HepG2 (cell line): ENCODE results near the gene TP53TG5. TPM values are rescaled to one million over a fixed set of nuclear protein-coding genes. Genes with fewer than 3 reads are reported as not detected.

Source experiments
- AGO2 ChIP-seq: fragments of 200-400 bp; formaldehyde crosslinking; optimal IDR thresholded peaks from 2 replicates; pipeline ENCODE3; 2017; ENCODE audit warnings: mild to moderate bottlenecking, low read depth, low read length, moderate library complexity
- MED1 ChIP-seq: sonication (generic); formaldehyde crosslinking; IDR thresholded peaks from 2 replicates; pipeline ENCODE4 v1.4.0; 2020; ENCODE audit warnings: missing genetic modification reagents
- RBAK ChIP-seq: sonication (generic); formaldehyde crosslinking; IDR thresholded peaks from 2 replicates; pipeline ENCODE4 v1.5.1; 2020; ENCODE audit warnings: mild to moderate bottlenecking, missing genetic modification reagents
- XRCC5 ChIP-seq: fragments of 200-400 bp; formaldehyde crosslinking; optimal IDR thresholded peaks from 2 replicates; pipeline ENCODE3; 2017; ENCODE audit warnings: mild to moderate bottlenecking, low read length
- ZFP37 ChIP-seq: sonication (generic); formaldehyde crosslinking; IDR thresholded peaks from 2 replicates; pipeline ENCODE4 v1.4.0; 2020; ENCODE audit warnings: missing genetic modification reagents, borderline replicate concordance
- ZNF264 ChIP-seq: sonication (generic); formaldehyde crosslinking; IDR thresholded peaks from 2 replicates; pipeline ENCODE4 v1.4.0; 2020; ENCODE audit warnings: missing genetic modification reagents
- ZNF549 ChIP-seq: sonication (generic); formaldehyde crosslinking; IDR thresholded peaks from 2 replicates; pipeline ENCODE4 v1.5.0; 2020; ENCODE audit warnings: missing genetic modification reagents
- polyA plus RNA-seq, 8 experiments: library from polyadenylated mRNA; depleted of rRNA in 3 of 8; stranded (reverse) in 7 of 8; unstranded in 1 of 8; fragments of >200 nt; fragmentation: Illumina TruSeq in 4 of 8; extraction: Trizol in 4 of 8; gene quantifications; 2 replicates each; pipeline versions ENCODE4 v1.2.1 to v1.2.3, GENCODE V29; 2011 to 2016; ENCODE audit warnings: low read depth in 4 of 8, missing spikeins in 1 of 8, mixed read lengths in 1 of 8; ENCODE audit not compliant: insufficient read depth in 1 of 8
- total RNA-seq, 5 experiments: library from RNA; depleted of rRNA; stranded (reverse); fragments of >200 nt; fragmentation: Illumina TruSeq; extraction: Trizol; gene quantifications; 2 replicates each; pipeline ENCODE4 v1.2.3, GENCODE V29; 2016; ENCODE audit warnings: low read depth in 1 of 5
- TF ChIP-seq, protein P1 (sequence below): sonication (generic); formaldehyde crosslinking; IDR thresholded peaks from 2 replicates; pipeline ENCODE4 v1.9.0; 2021; ENCODE audit warnings: missing genetic modification reagents, borderline replicate concordance
- TF ChIP-seq, protein P2 (sequence below): sonication (generic); formaldehyde crosslinking; IDR thresholded peaks from 2 replicates; pipeline ENCODE4 v1.5.1; 2020; ENCODE audit warnings: missing genetic modification reagents, mild to moderate bottlenecking, borderline replicate concordance
- TF ChIP-seq, protein P3 (sequence below): sonication (generic); formaldehyde crosslinking; IDR thresholded peaks from 2 replicates; pipeline ENCODE4 v1.5.0; 2020; ENCODE audit warnings: mild to moderate bottlenecking, missing genetic modification reagents, borderline replicate concordance
- TF ChIP-seq, protein P4 (sequence below): sonication (generic); formaldehyde crosslinking; IDR thresholded peaks from 2 replicates; pipeline ENCODE4 v1.4.0; 2020; ENCODE audit warnings: mild to moderate bottlenecking, missing genetic modification reagents

The TP53TG5 gene
- total and polyA plus RNA-seq, 2 of the 13 experiments (the other 11 are each of a cell fraction or from before 2014, with no cell fraction given): 0.11 TPM; not detected in 1

DNA sequence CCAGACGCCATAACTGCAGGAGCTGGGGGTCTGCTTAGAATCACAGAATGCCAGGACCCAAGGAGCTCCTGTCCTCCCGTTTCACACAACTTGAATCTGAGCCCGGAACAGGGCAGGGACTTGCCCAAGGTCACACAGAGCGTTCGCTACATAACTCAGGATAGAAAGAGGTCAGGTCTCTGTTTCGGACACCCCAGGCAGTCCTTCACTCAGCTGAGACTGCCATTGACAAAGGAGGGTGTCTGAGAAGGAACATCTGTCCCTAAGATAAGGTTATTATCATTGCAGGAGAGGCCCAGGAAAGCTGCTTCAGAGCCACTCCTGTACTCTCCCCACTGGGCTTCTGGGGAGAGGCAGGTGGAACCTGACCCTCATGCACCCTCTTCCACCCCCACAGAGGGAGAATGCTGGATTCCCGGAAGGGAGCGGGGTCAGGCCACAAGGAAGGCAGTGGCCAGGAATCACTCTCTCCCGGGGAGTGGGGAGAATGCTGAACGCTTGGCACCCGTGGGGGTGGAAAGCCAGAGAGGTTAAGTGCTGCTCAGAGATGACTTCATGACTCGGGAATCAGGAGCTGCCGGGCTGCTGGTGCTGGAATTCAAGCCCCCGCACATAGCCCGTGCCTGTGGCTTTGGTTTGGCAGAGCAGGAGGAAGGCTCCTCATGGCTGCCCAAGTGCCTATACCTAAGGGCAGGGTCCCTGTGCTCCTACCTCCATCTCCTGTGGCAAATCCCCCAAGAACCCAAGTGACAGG lies 40.6 kb downstream of the TP53TG5 start (continued):
- peak; percentile 51 for TF ChIP-seq AGO2
- no peak for TF ChIP-seq XRCC5
- TF ChIP-seq, protein P1, sequence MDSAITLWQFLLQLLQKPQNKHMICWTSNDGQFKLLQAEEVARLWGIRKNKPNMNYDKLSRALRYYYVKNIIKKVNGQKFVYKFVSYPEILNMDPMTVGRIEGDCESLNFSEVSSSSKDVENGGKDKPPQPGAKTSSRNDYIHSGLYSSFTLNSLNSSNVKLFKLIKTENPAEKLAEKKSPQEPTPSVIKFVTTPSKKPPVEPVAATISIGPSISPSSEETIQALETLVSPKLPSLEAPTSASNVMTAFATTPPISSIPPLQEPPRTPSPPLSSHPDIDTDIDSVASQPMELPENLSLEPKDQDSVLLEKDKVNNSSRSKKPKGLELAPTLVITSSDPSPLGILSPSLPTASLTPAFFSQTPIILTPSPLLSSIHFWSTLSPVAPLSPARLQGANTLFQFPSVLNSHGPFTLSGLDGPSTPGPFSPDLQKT: no peak
- no peak for TF ChIP-seq ZNF264 (CRISPR knock-in tag)
- 0 out of 2 replicates have a peak, but pooled peaks have one; percentile 42 for TF ChIP-seq RBAK (CRISPR knock-in tag)
- TF ChIP-seq, protein P2, sequence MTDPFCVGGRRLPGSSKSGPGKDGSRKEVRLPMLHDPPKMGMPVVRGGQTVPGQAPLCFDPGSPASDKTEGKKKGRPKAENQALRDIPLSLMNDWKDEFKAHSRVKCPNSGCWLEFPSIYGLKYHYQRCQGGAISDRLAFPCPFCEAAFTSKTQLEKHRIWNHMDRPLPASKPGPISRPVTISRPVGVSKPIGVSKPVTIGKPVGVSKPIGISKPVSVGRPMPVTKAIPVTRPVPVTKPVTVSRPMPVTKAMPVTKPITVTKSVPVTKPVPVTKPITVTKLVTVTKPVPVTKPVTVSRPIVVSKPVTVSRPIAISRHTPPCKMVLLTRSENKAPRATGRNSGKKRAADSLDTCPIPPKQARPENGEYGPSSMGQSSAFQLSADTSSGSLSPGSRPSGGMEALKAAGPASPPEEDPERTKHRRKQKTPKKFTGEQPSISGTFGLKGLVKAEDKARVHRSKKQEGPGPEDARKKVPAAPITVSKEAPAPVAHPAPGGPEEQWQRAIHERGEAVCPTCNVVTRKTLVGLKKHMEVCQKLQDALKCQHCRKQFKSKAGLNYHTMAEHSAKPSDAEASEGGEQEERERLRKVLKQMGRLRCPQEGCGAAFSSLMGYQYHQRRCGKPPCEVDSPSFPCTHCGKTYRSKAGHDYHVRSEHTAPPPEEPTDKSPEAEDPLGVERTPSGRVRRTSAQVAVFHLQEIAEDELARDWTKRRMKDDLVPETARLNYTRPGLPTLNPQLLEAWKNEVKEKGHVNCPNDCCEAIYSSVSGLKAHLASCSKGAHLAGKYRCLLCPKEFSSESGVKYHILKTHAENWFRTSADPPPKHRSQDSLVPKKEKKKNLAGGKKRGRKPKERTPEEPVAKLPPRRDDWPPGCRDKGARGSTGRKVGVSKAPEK (CRISPR knock-in tag): 0 out of 2 replicates have a peak, but pooled peaks have one; percentile 66
- no peak for TF ChIP-seq MED1
- TF ChIP-seq ZNF549: no peak
- TF ChIP-seq ZFP37 (CRISPR knock-in tag): no peak
- TF ChIP-seq, protein P3, sequence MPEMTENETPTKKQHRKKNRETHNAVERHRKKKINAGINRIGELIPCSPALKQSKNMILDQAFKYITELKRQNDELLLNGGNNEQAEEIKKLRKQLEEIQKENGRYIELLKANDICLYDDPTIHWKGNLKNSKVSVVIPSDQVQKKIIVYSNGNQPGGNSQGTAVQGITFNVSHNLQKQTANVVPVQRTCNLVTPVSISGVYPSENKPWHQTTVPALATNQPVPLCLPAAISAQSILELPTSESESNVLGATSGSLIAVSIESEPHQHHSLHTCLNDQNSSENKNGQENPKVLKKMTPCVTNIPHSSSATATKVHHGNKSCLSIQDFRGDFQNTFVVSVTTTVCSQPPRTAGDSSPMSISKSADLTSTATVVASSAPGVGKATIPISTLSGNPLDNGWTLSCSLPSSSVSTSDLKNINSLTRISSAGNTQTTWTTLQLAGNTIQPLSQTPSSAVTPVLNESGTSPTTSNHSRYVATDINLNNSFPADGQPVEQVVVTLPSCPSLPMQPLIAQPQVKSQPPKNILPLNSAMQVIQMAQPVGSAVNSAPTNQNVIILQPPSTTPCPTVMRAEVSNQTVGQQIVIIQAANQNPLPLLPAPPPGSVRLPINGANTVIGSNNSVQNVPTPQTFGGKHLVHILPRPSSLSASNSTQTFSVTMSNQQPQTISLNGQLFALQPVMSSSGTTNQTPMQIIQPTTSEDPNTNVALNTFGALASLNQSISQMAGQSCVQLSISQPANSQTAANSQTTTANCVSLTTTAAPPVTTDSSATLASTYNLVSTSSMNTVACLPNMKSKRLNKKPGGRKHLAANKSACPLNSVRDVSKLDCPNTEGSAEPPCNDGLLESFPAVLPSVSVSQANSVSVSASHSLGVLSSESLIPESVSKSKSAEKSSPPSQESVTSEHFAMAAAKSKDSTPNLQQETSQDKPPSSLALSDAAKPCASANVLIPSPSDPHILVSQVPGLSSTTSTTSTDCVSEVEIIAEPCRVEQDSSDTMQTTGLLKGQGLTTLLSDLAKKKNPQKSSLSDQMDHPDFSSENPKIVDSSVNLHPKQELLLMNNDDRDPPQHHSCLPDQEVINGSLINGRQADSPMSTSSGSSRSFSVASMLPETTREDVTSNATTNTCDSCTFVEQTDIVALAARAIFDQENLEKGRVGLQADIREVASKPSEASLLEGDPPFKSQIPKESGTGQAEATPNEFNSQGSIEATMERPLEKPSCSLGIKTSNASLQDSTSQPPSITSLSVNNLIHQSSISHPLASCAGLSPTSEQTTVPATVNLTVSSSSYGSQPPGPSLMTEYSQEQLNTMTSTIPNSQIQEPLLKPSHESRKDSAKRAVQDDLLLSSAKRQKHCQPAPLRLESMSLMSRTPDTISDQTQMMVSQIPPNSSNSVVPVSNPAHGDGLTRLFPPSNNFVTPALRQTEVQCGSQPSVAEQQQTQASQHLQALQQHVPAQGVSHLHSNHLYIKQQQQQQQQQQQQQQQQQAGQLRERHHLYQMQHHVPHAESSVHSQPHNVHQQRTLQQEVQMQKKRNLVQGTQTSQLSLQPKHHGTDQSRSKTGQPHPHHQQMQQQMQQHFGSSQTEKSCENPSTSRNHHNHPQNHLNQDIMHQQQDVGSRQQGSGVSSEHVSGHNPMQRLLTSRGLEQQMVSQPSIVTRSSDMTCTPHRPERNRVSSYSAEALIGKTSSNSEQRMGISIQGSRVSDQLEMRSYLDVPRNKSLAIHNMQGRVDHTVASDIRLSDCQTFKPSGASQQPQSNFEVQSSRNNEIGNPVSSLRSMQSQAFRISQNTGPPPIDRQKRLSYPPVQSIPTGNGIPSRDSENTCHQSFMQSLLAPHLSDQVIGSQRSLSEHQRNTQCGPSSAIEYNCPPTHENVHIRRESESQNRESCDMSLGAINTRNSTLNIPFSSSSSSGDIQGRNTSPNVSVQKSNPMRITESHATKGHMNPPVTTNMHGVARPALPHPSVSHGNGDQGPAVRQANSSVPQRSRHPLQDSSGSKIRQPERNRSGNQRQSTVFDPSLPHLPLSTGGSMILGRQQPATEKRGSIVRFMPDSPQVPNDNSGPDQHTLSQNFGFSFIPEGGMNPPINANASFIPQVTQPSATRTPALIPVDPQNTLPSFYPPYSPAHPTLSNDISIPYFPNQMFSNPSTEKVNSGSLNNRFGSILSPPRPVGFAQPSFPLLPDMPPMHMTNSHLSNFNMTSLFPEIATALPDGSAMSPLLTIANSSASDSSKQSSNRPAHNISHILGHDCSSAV (CRISPR knock-in tag): no peak
- TF ChIP-seq, protein P4, sequence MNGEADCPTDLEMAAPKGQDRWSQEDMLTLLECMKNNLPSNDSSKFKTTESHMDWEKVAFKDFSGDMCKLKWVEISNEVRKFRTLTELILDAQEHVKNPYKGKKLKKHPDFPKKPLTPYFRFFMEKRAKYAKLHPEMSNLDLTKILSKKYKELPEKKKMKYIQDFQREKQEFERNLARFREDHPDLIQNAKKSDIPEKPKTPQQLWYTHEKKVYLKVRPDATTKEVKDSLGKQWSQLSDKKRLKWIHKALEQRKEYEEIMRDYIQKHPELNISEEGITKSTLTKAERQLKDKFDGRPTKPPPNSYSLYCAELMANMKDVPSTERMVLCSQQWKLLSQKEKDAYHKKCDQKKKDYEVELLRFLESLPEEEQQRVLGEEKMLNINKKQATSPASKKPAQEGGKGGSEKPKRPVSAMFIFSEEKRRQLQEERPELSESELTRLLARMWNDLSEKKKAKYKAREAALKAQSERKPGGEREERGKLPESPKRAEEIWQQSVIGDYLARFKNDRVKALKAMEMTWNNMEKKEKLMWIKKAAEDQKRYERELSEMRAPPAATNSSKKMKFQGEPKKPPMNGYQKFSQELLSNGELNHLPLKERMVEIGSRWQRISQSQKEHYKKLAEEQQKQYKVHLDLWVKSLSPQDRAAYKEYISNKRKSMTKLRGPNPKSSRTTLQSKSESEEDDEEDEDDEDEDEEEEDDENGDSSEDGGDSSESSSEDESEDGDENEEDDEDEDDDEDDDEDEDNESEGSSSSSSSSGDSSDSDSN (CRISPR knock-in tag): no peak
